22Rv1 (cell line): ENCODE data around the gene EIF4G3.

Experiments used
- CTCF ChIP-seq: fragments of 450-650 bp; IDR thresholded peaks from 2 replicates; pipeline ENCODE4 v1.5.1; 2017; ENCODE audit warnings: mild to moderate bottlenecking
- ZFX ChIP-seq: fragments of 450-650 bp; IDR thresholded peaks from 2 replicates; pipeline ENCODE4 v1.6.1; 2017; ENCODE audit warnings: antibody characterized with exemption, borderline replicate concordance

GRCh38 chr1:21152423-21153100 lies 24.1 kb downstream of the EIF4G3 start:
- TF ChIP-seq CTCF: no peak
- no peak for TF ChIP-seq ZFX
